HCT116 (cell line): ENCODE measurements around the gene CDC42SE1. TPM values are rescaled to one million over a fixed set of nuclear protein-coding genes. Genes with fewer than 3 reads are reported as not detected.

Experiments used
- ATAC-seq: fragments of 200-7000 bp; cut with Tn5 transposase; 2 replicates; pipeline ENCODE4 v1.9.1; 2020; ENCODE audit warnings: mild to moderate bottlenecking, moderate library complexity
- BruUV-seq: library from RNA; stranded (reverse); fragments of 400-500 nt; replicated peaks from 2 replicates; lab custom pipeline; 2021; lab: Mats Ljungman, UMichigan
- CTCF ChIA-PET: fragments of 300-600 bp; sonication (Branson Sonifier 250); formaldehyde crosslinking; loops from one replicate; lab custom pipeline; 2021; ENCODE audit warnings: antibody characterized with exemption; lab: Charles Lee
- POLR2A ChIA-PET: fragments of 300-600, 350-600 bp; sonication (Branson Sonifier 250); formaldehyde crosslinking; loops from one replicate; lab custom pipeline; 2021; ENCODE audit warnings: antibody characterized with exemption; lab: Charles Lee
- RAD21 ChIA-PET, 2 experiments: fragments of 300-600 bp; sonication (Branson Sonifier 250); formaldehyde crosslinking; loops; one replicate each; lab custom pipeline; 2023; ENCODE audit warnings: low total read pairs in 2 of 2; ENCODE audit not compliant: uncharacterized antibody in 2 of 2, unreplicated experiment in 2 of 2, low non-redundant PET in 1 of 2; lab: Charles Lee
- DNase-seq: peaks from one replicate; pipeline ENCODE4 v3.0.0-alpha.2; 2010; ENCODE audit warnings: low read depth, low spot score
- H2AFZ ChIP-seq: fragments of 200-600 bp; shearing (Covaris generic), sonication (generic); 2 replicates; pipeline ENCODE4 v1.6.1; 2017; ENCODE audit warnings: low read depth, mixed run types, mixed read lengths, antibody characterized with exemption, low read length; ENCODE audit not compliant: poor library complexity, severe bottlenecking
- H3K27ac ChIP-seq: 2 replicates; pipeline ENCODE4 v1.5.1; 2012; ENCODE audit warnings: low read depth, low read length
- H3K27me3 ChIP-seq: fragments of 200-600 bp; sonication (generic); 2 replicates; pipeline ENCODE4 v1.6.1; 2016; ENCODE audit warnings: mixed run types, low read length, mixed read lengths; ENCODE audit not compliant: insufficient read depth
- H3K36me3 ChIP-seq, 2 experiments: fragments of 200-500 bp in 1 of 2; fragments of 200-600 bp in 1 of 2; sonication (Bioruptor generic) in 1 of 2; sonication (generic) in 1 of 2; 2 replicates each; pipeline versions ENCODE4 v1.5.1 to v1.6.1; 2014 to 2016; ENCODE audit warnings: low read length in 2 of 2, inconsistent platforms in 1 of 2, mixed read lengths in 1 of 2, mixed run types in 1 of 2; ENCODE audit not compliant: insufficient read depth in 2 of 2, control insufficient read depth in 1 of 2
- H3K4me1 ChIP-seq, 2 experiments: fragments of 200-600 bp in 1 of 2; sonication (generic) in 1 of 2; 2 replicates each; pipeline versions ENCODE4 v1.5.1 to v1.6.1; 2012 to 2017; ENCODE audit warnings: low read length in 2 of 2, inconsistent platforms in 1 of 2, mild to moderate bottlenecking in 1 of 2, mixed read lengths in 1 of 2, mixed run types in 1 of 2, moderate library complexity in 1 of 2; ENCODE audit not compliant: insufficient read depth in 2 of 2, control insufficient read depth in 1 of 2
- H3K4me2 ChIP-seq: fragments of 200-600 bp; sonication (generic); 2 replicates; pipeline ENCODE4 v1.6.1; 2017; ENCODE audit warnings: mixed run types, low read length, mixed read lengths
- H3K4me3 ChIP-seq, 2 experiments: fragments of 200-600 bp in 1 of 2; sonication (generic) in 1 of 2; replicated peaks in 1 of 2; 2 replicates each; pipeline ENCODE4 v1.5.1; 2011 to 2016; ENCODE audit warnings: low read length in 2 of 2, control low read depth in 1 of 2, low read depth in 1 of 2, mild to moderate bottlenecking in 1 of 2, mixed read lengths in 1 of 2, mixed run types in 1 of 2
- H3K79me2 ChIP-seq: fragments of 200-600 bp; sonication (generic); 2 replicates; pipeline ENCODE4 v1.6.1; 2017; ENCODE audit warnings: mild to moderate bottlenecking, mixed run types, low read length, moderate library complexity, mixed read lengths; ENCODE audit not compliant: insufficient read depth
- H3K9ac ChIP-seq: fragments of 200-600 bp; sonication (generic); 2 replicates; pipeline ENCODE4 v1.6.1; 2016; ENCODE audit warnings: low read length, mixed read lengths
- H3K9me2 ChIP-seq: fragments of 200-600 bp; sonication (generic), shearing (Covaris generic); 2 replicates; pipeline ENCODE4 v1.6.1; 2017; ENCODE audit warnings: mixed run types, mild to moderate bottlenecking, moderate library complexity; ENCODE audit not compliant: insufficient read depth
- H3K9me3 ChIP-seq, 2 experiments: fragments of 200-500 bp in 1 of 2; fragments of 200-600 bp in 1 of 2; sonication (Bioruptor generic) in 1 of 2; sonication (generic) in 1 of 2; 2 replicates each; pipeline ENCODE4 v1.6.1; 2014 to 2017; ENCODE audit warnings: low read length in 2 of 2, mixed read lengths in 2 of 2, inconsistent platforms in 1 of 2, low read depth in 1 of 2, mild to moderate bottlenecking in 1 of 2, mixed run types in 1 of 2, moderate library complexity in 1 of 2; ENCODE audit not compliant: control insufficient read depth in 1 of 2, insufficient read depth in 1 of 2
- H4K20me1 ChIP-seq: fragments of 200-600 bp; sonication (generic), shearing (Covaris generic); 2 replicates; pipeline ENCODE4 v1.6.1; 2017; ENCODE audit warnings: mixed run types, mild to moderate bottlenecking, moderate library complexity; ENCODE audit not compliant: insufficient read depth
- ATF3 ChIP-seq: IDR thresholded peaks from 2 replicates; pipeline ENCODE4 v1.6.1; 2012
- CBX3 ChIP-seq: IDR thresholded peaks from 2 replicates; pipeline ENCODE4 v1.6.1; 2012; ENCODE audit warnings: low read depth
- CEBPB ChIP-seq: IDR thresholded peaks from 2 replicates; pipeline ENCODE4 v1.6.1; 2012; ENCODE audit warnings: low read depth
- EGR1 ChIP-seq: IDR thresholded peaks from 2 replicates; pipeline ENCODE4 v1.6.1; 2012; ENCODE audit warnings: low read depth
- ELF1 ChIP-seq: IDR thresholded peaks from 2 replicates; pipeline ENCODE4 v1.6.1; 2012; ENCODE audit warnings: low read depth, borderline replicate concordance
- EZH2phosphoT487 ChIP-seq: fragments of 200-600 bp; IDR thresholded peaks from 2 replicates; pipeline ENCODE4 v1.6.1; 2018; ENCODE audit warnings: antibody characterized with exemption, borderline replicate concordance
- JUND ChIP-seq: IDR thresholded peaks from 2 replicates; pipeline ENCODE4 v1.6.1; 2012
- MAX ChIP-seq: IDR thresholded peaks from 2 replicates; pipeline ENCODE4 v1.6.1; 2012
- POLR2A ChIP-seq: IDR thresholded peaks from 2 replicates; pipeline ENCODE4 v1.7.0; 2011; ENCODE audit warnings: borderline replicate concordance; ENCODE audit not compliant: insufficient read depth, insufficient read length; ENCODE audit errors: extremely low read depth
- POLR2AphosphoS5 ChIP-seq: IDR thresholded peaks from 2 replicates; pipeline ENCODE4 v1.6.1; 2011; ENCODE audit warnings: mild to moderate bottlenecking, low read depth, low read length, moderate library complexity
- RAD21 ChIP-seq: IDR thresholded peaks from 2 replicates; pipeline ENCODE4 v1.6.1; 2012; ENCODE audit warnings: low read depth, mild to moderate bottlenecking
- SIN3A ChIP-seq: IDR thresholded peaks from 2 replicates; pipeline ENCODE4 v1.6.1; 2012; ENCODE audit warnings: low read depth
- SP1 ChIP-seq: IDR thresholded peaks from 2 replicates; pipeline ENCODE4 v1.6.1; 2012; ENCODE audit warnings: low read depth
- TCF7L2 ChIP-seq: IDR thresholded peaks from 2 replicates; pipeline ENCODE4 v1.7.0; 2011; ENCODE audit warnings: borderline replicate concordance, inconsistent platforms; ENCODE audit not compliant: insufficient read depth, insufficient read length; ENCODE audit errors: extremely low read depth
- YY1 ChIP-seq: IDR thresholded peaks from 2 replicates; pipeline ENCODE4 v1.6.1; 2011; ENCODE audit warnings: low read length, low read depth, moderate library complexity, mild to moderate bottlenecking; ENCODE audit not compliant: insufficient replicate concordance; ENCODE audit errors: extremely low read depth
- ZBTB33 ChIP-seq: IDR thresholded peaks from 2 replicates; pipeline ENCODE4 v1.6.1; 2011; ENCODE audit warnings: mild to moderate bottlenecking, low read length, moderate library complexity; ENCODE audit not compliant: insufficient replicate concordance; ENCODE audit errors: extremely low read depth
- ZFX ChIP-seq: fragments of 450-650 bp; IDR thresholded peaks from 2 replicates; pipeline ENCODE4 v1.6.1; 2017
- ZNF274 ChIP-seq: fragments of 200-500 bp; sonication (Bioruptor generic); IDR thresholded peaks from 2 replicates; pipeline ENCODE4 v1.6.1; 2014; ENCODE audit warnings: mild to moderate bottlenecking, low read depth, low read length, inconsistent platforms
- intact Hi-C: fragments of 100-400 bp; cut with micrococcal nuclease; formaldehyde crosslinking; loops from 2 replicates; pipeline ENCODE4 v1.10.0; 2022
- total RNA-seq: library from RNA; stranded (reverse); gene quantifications from one replicate; pipeline ENCODE4 v1.2.1, GENCODE V29; 2021; ENCODE audit not compliant: unreplicated experiment

Gene CDC42SE1
- total RNA-seq, 1 experiment from 2014 or later: 50.5 TPM

GRCh38 chr1:151009206-151009587, 50.2 kb downstream of the CDC42SE1 start:
- no peaks in the 10 kb centered on the region for H3K36me3 ChIP-seq
- no peaks in the 10 kb centered on the region for H3K9me2 ChIP-seq
- H3K9ac ChIP-seq: peak overlapping the region; percentile 95
- RAD21 ChIA-PET: no interaction called here
- peaks cover 11 to 36% of the 10 kb centered on the region in 2 experiments; a peak in 3 of 4 replicates for H3K4me1 ChIP-seq
- peak overlapping the region; percentile 94 for H3K4me2 ChIP-seq
- peak overlapping the region; percentile 75 for H3K27ac ChIP-seq
- no peak for DNase-seq
- TSS peak; percentile 57 for BruUV-seq
- POLR2A ChIA-PET: no interaction called here
- TF ChIP-seq JUND: no peak
- TF ChIP-seq SP1: no peak
- H2AFZ ChIP-seq: peak overlapping the region; percentile 83
- no peaks in the 10 kb centered on the region for H4K20me1 ChIP-seq
- peaks cover 16% of the 10 kb centered on the region for H3K79me2 ChIP-seq
- H3K9me3 ChIP-seq: no peaks in the 10 kb centered on the region
- peak overlapping the region; percentile 60 to 94 for H3K4me3 ChIP-seq
- CTCF ChIA-PET: no interaction called here
- no peak for ATAC-seq
- intact Hi-C loops: loop anchor here (5.0 kb wide), 1 partner anchor 447 kb away; no protein-coding TSS in a partner anchor
- no peaks in the 10 kb centered on the region for H3K27me3 ChIP-seq

GRCh38 chr1:151008244-151009205, 50.9 kb downstream of the CDC42SE1 start, which contains the start of gene PRUNE1:
Gene PRUNE1, plus strand, starts transcription at chr1:151008449. Its CDS starts 184 bp downstream, at chr1:151008633.
- Histone ChIP-seq H3K4me1 (peaks cover 13 to 40% of the 10 kb centered on the region in 2 experiments; a peak in 3 of 4 replicates), H3K27ac (peak within 1 kb of the TSS; percentile 75), H2AFZ (peak within 1 kb of the TSS; percentile 83), H3K9me3 (no peaks in the 10 kb centered on the region), H3K79me2 (peaks cover 16% of the 10 kb centered on the region), H3K9ac (peak within 1 kb of the TSS; percentile 95), H3K9me2 (no peaks in the 10 kb centered on the region), H3K36me3 (no peaks in the 10 kb centered on the region), H3K4me2 (peak within 1 kb of the TSS; percentile 94), H3K4me3 (peak within 1 kb of the TSS; percentile 60 to 94), H4K20me1 (no peaks in the 10 kb centered on the region), H3K27me3 (no peaks in the 10 kb centered on the region)
- intact Hi-C loops: loop anchor here (5.0 kb wide), 1 partner anchor 446 kb away; no protein-coding TSS in a partner anchor
- peak; percentile 94 for DNase-seq
- POLR2A ChIA-PET: no interaction called here
- ATAC-seq: peak; percentile 92
- RAD21 ChIA-PET: no interaction called here
- CTCF ChIA-PET: no interaction called here
- TF ChIP-seq CBX3: no peak
- TF ChIP-seq EZH2phosphoT487: no peak
- no peak for TF ChIP-seq YY1
- TF ChIP-seq POLR2AphosphoS5: peak; percentile 66
- TF ChIP-seq POLR2A: peak; percentile 58
- TF ChIP-seq MAX: no peak; the same call in none of the 2 replicates
- TF ChIP-seq SIN3A: no peak
- TF ChIP-seq ELF1: no peak
- no peak for TF ChIP-seq CEBPB
- no peak for TF ChIP-seq ZBTB33
- TF ChIP-seq ZNF274: no peak
- no peak for TF ChIP-seq TCF7L2
- peak; percentile 68 for TF ChIP-seq EGR1
- TF ChIP-seq RAD21: no peak
- TF ChIP-seq ATF3: no peak
- TF ChIP-seq SP1: peak; percentile 88
- TF ChIP-seq ZFX: peak; percentile 39; the same call in 1 of the 2 replicates
- BruUV-seq: no TSS peak
